Activated CD8-positive, alpha-beta T cell treated with anti-CD3 and anti-CD28 coated beads, Interleukin-2, amount 10 ng/mL, durations not matched to agents 7 days and 5 days (primary cell): Measurements from ENCODE around the gene MICAL2. TPM values are rescaled to one million over a fixed set of nuclear protein-coding genes. Genes with fewer than 3 reads are reported as not detected.

Experiments
- ATAC-seq: fragments of 150-1000 bp; cut with Tn5 transposase; one replicate; pipeline ENCODE4 v1.10.0; 2021; ENCODE audit warnings: moderate library complexity
- CTCF ChIA-PET: fragments of 350-600 bp; sonication (Branson Sonifier 250); formaldehyde crosslinking; loops from one replicate; lab custom pipeline; 2021; ENCODE audit warnings: antibody characterized with exemption; lab: Charles Lee
- POLR2A ChIA-PET: fragments of 350-600 bp; sonication (Branson Sonifier 250); formaldehyde crosslinking; loops from one replicate; lab custom pipeline; 2021; ENCODE audit warnings: antibody characterized with exemption; lab: Charles Lee
- DNase-seq: peaks from one replicate; pipeline ENCODE4 v3.0.0-alpha.2; 2020
- H3K27ac Mint-ChIP-seq: one replicate; pipeline ENCODE4 v1.8.0; 2021; ENCODE audit warnings: mild to moderate bottlenecking, mixed read lengths
- H3K27me3 Mint-ChIP-seq: one replicate; pipeline ENCODE4 v1.8.0; 2021; ENCODE audit warnings: low read depth, mixed read lengths
- H3K36me3 Mint-ChIP-seq: one replicate; pipeline ENCODE4 v1.8.0; 2021; ENCODE audit warnings: low read depth, mixed read lengths
- H3K4me1 Mint-ChIP-seq: one replicate; pipeline ENCODE4 v1.8.0; 2021; ENCODE audit warnings: low read depth, mixed read lengths
- H3K4me3 Mint-ChIP-seq: one replicate; pipeline ENCODE4 v1.8.0; 2021; ENCODE audit warnings: mild to moderate bottlenecking, mixed read lengths
- H3K9me3 Mint-ChIP-seq: one replicate; pipeline ENCODE4 v1.8.0; 2022; ENCODE audit warnings: mixed read lengths; ENCODE audit not compliant: insufficient read depth
- total RNA-seq, 2 experiments: library from RNA; stranded (reverse); gene quantifications; one replicate each; pipeline ENCODE4 v1.2.3, GENCODE V29; 2021

MICAL2 gene
- total RNA-seq, 2 experiments from 2014 or later, result 34.9 to 37.5 TPM

- Mint-ChIP-seq H3K4me3 (no peak overlapping the region), H3K27me3 (peaks cover 3% of the 10 kb centered on the region), H3K9me3 (no peaks in the 10 kb centered on the region), H3K27ac (no peak overlapping the region), H3K36me3 (no peaks in the 10 kb centered on the region), H3K4me1 (peaks cover 14% of the 10 kb centered on the region)
- ATAC-seq (no peak), DNase-seq (peak; percentile 17)
- ChIA-PET CTCF (interaction anchor here (1.3 to 17.3 kb wide), 3 partner anchors 31 to 237 kb away, joined by 3 to 401 read pairs (median 25); no protein-coding TSS in a partner anchor), POLR2A (no interaction called here)
Observed at GRCh38 chr11:12285811-12286222, 175.4 kb downstream of the MICAL2 start.

- no peak overlapping the region for H3K4me3 Mint-ChIP-seq
Observed at GRCh38 chr11:12286606-12287005, 176.2 kb downstream of the MICAL2 start.

GRCh38 chr11:12287009-12287373 lies 176.6 kb downstream of the MICAL2 start:
- H3K4me3 Mint-ChIP-seq, result no peak overlapping the region
- H3K27ac Mint-ChIP-seq, result no peak overlapping the region
- ATAC-seq (no peak), DNase-seq (no peak)
- peaks cover 18% of the 10 kb centered on the region for H3K4me1 Mint-ChIP-seq
- ChIA-PET POLR2A (no interaction called here), CTCF (interaction anchor here (0.8 to 17.3 kb wide), 6 partner anchors 9 to 601 kb away, joined by 3 to 401 read pairs (median 7); no protein-coding TSS in a partner anchor)
- peaks cover 3% of the 10 kb centered on the region for H3K27me3 Mint-ChIP-seq
- H3K9me3 Mint-ChIP-seq, result no peaks in the 10 kb centered on the region
- H3K36me3 Mint-ChIP-seq, result no peaks in the 10 kb centered on the region

More at GRCh38 chr11:12286606-12287005, 176.2 kb downstream of the MICAL2 start:
- Mint-ChIP-seq H3K27ac (no peak overlapping the region), H3K36me3 (no peaks in the 10 kb centered on the region), H3K4me1 (peaks cover 18% of the 10 kb centered on the region), H3K27me3 (peaks cover 3% of the 10 kb centered on the region), H3K9me3 (no peaks in the 10 kb centered on the region)
- DNase-seq (no peak), ATAC-seq (no peak)
- CTCF ChIA-PET, result interaction anchor here (0.8 to 17.3 kb wide), 4 partner anchors 10 to 237 kb away, joined by 3 to 401 read pairs (median 14); no protein-coding TSS in a partner anchor
- POLR2A ChIA-PET, result no interaction called here

GRCh38 chr11:12287374-12288211 lies 177.2 kb downstream of the MICAL2 start:
- H3K27me3 Mint-ChIP-seq, result peaks cover 3% of the 10 kb centered on the region
- DNase-seq, result peak; percentile 19
- peak; percentile 43 for ATAC-seq

GRCh38 chr11:12288212-12288930 lies 178.0 kb downstream of the MICAL2 start:
- peaks cover 18% of the 10 kb centered on the region for H3K4me1 Mint-ChIP-seq
- no peaks in the 10 kb centered on the region for H3K27me3 Mint-ChIP-seq
- DNase-seq, result peak; percentile 66
- H3K9me3 Mint-ChIP-seq, result no peaks in the 10 kb centered on the region
- no peak overlapping the region for H3K4me3 Mint-ChIP-seq
- no peak overlapping the region for H3K27ac Mint-ChIP-seq
- ChIA-PET CTCF (interaction anchor here (0.7 to 17.3 kb wide), 25 partner anchors 9 to 775 kb away, joined by 3 to 401 read pairs (median 4); no protein-coding TSS in a partner anchor), POLR2A (interaction anchor here (0.7 kb wide), 1 partner anchor 241 kb away, joined by 3 read pairs; no protein-coding TSS in a partner anchor)
- ATAC-seq, result peak; percentile 42
- no peaks in the 10 kb centered on the region for H3K36me3 Mint-ChIP-seq

More at GRCh38 chr11:12287374-12288211, 177.2 kb downstream of the MICAL2 start:
- H3K36me3 Mint-ChIP-seq, result no peaks in the 10 kb centered on the region
- CTCF ChIA-PET, result interaction anchor here (0.8 to 17.3 kb wide), 13 partner anchors 9 to 603 kb away, joined by 3 to 401 read pairs (median 7); no protein-coding TSS in a partner anchor
- no peak overlapping the region for H3K4me3 Mint-ChIP-seq
- no peaks in the 10 kb centered on the region for H3K9me3 Mint-ChIP-seq
- POLR2A ChIA-PET, result no interaction called here
- no peak overlapping the region for H3K27ac Mint-ChIP-seq
- H3K4me1 Mint-ChIP-seq, result peaks cover 18% of the 10 kb centered on the region

- ChIA-PET POLR2A (interaction anchor here (0.7 kb wide), 1 partner anchor 241 kb away, joined by 3 read pairs; no protein-coding TSS in a partner anchor), CTCF (interaction anchor here (0.7 to 17.3 kb wide), 29 partner anchors 8 to 775 kb away, joined by 3 to 401 read pairs (median 4); no protein-coding TSS in a partner anchor)
- no peaks in the 10 kb centered on the region for H3K36me3 Mint-ChIP-seq
- no peak overlapping the region for H3K4me3 Mint-ChIP-seq
- peak; percentile 12 for DNase-seq
- no peaks in the 10 kb centered on the region for H3K27me3 Mint-ChIP-seq
- no peak for ATAC-seq
- no peaks in the 10 kb centered on the region for H3K9me3 Mint-ChIP-seq
- H3K4me1 Mint-ChIP-seq, result peaks cover 18% of the 10 kb centered on the region
- H3K27ac Mint-ChIP-seq, result no peak overlapping the region
Observed at GRCh38 chr11:12288931-12289666, 178.7 kb downstream of the MICAL2 start.

GRCh38 chr11:12289667-12290476 lies 179.5 kb downstream of the MICAL2 start:
- Mint-ChIP-seq H3K4me3 (no peak overlapping the region), H3K36me3 (no peaks in the 10 kb centered on the region), H3K27me3 (no peaks in the 10 kb centered on the region), H3K4me1 (peaks cover 18% of the 10 kb centered on the region), H3K27ac (peak overlapping the region; percentile 62), H3K9me3 (no peaks in the 10 kb centered on the region)
- ATAC-seq, result no peak
- POLR2A ChIA-PET, result no interaction called here
- CTCF ChIA-PET, result interaction anchor here (0.7 to 17.3 kb wide), 23 partner anchors 7 to 776 kb away, joined by 3 to 401 read pairs (median 4); no protein-coding TSS in a partner anchor
- peak; percentile 16 for DNase-seq

- Mint-ChIP-seq H3K27ac (peak overlapping the region; percentile 62), H3K36me3 (no peaks in the 10 kb centered on the region), H3K27me3 (no peaks in the 10 kb centered on the region), H3K4me1 (peaks cover 18% of the 10 kb centered on the region), H3K4me3 (no peak overlapping the region), H3K9me3 (no peaks in the 10 kb centered on the region)
- CTCF ChIA-PET, result interaction anchor here (1.2 to 17.3 kb wide), 8 partner anchors 8 to 603 kb away, joined by 3 to 401 read pairs (median 4); no protein-coding TSS in a partner anchor
- POLR2A ChIA-PET, result no interaction called here
- ATAC-seq (no peak), DNase-seq (no peak)
Observed at GRCh38 chr11:12290477-12290922, 180.1 kb downstream of the MICAL2 start.

GRCh38 chr11:12291313-12291712 lies 180.9 kb downstream of the MICAL2 start:
- ChIA-PET CTCF (interaction anchor here (1.2 to 17.3 kb wide), 4 partner anchors 9 to 492 kb away, joined by 3 to 401 read pairs (median 14); no protein-coding TSS in a partner anchor), POLR2A (no interaction called here)
- Mint-ChIP-seq H3K27me3 (no peaks in the 10 kb centered on the region), H3K36me3 (no peaks in the 10 kb centered on the region), H3K9me3 (no peaks in the 10 kb centered on the region), H3K4me1 (peaks cover 18% of the 10 kb centered on the region), H3K4me3 (no peak overlapping the region), H3K27ac (no peak overlapping the region)
- peak; percentile 9 for DNase-seq
- no peak for ATAC-seq

GRCh38 chr11:12291766-12292165 lies 181.4 kb downstream of the MICAL2 start:
- DNase-seq (peak; percentile 14), ATAC-seq (no peak)
- Mint-ChIP-seq H3K9me3 (no peaks in the 10 kb centered on the region), H3K4me1 (peaks cover 18% of the 10 kb centered on the region), H3K27me3 (no peaks in the 10 kb centered on the region), H3K36me3 (no peaks in the 10 kb centered on the region), H3K27ac (no peak overlapping the region), H3K4me3 (no peak overlapping the region)
- CTCF ChIA-PET, result interaction anchor here (3.6 to 17.3 kb wide), 2 partner anchors 9 to 243 kb away, joined by 24 to 401 read pairs; no protein-coding TSS in a partner anchor
- POLR2A ChIA-PET, result no interaction called here
